ENCODE results near the gene ACO1.

The ACO1 gene

GRCh38 chr9:32456564-32456963 lies 72.1 kb downstream of the ACO1 start:
- no peak for TF ChIP-seq ZNF274 (IDR thresholded peaks at IDR 0.05; ENCODE audit: low read depth, low read length)
- no peak overlapping the region for H3K4me3 ChIP-seq (ENCODE audit: low read length)

GRCh38 chr9:32463500-32464293 lies 79.3 kb downstream of the ACO1 start:
- no peak overlapping the region for H3K4me3 ChIP-seq (ENCODE audit: low read length)
- TF ChIP-seq ZNF274 (IDR thresholded peaks at IDR 0.05; ENCODE audit: low read depth, low read length): no peak

- H3K4me3 ChIP-seq (ENCODE audit: low read length): no peak overlapping the region
- TF ChIP-seq ZNF274 (IDR thresholded peaks at IDR 0.05; ENCODE audit: low read depth, low read length): no peak
Measured at GRCh38 chr9:32468740-32469139, 84.3 kb downstream of the ACO1 start.

GRCh38 chr9:32472344-32472743 lies 87.9 kb downstream of the ACO1 start:
- TF ChIP-seq ZNF274 (IDR thresholded peaks at IDR 0.05; ENCODE audit: low read depth, low read length): no peak
- no peak overlapping the region for H3K4me3 ChIP-seq (ENCODE audit: low read length)

- TF ChIP-seq ZNF274 (IDR thresholded peaks at IDR 0.05; ENCODE audit: low read depth, low read length): no peak
Measured at GRCh38 chr9:32483343-32483742, 98.9 kb downstream of the ACO1 start.

GRCh38 chr9:32486839-32487562 lies 102.6 kb downstream of the ACO1 start:
- no peak overlapping the region for H3K4me3 ChIP-seq (ENCODE audit: low read length)
- TF ChIP-seq ZNF274 (IDR thresholded peaks at IDR 0.05; ENCODE audit: low read depth, low read length): no peak

More at GRCh38 chr9:32483343-32483742, 98.9 kb downstream of the ACO1 start:
- H3K4me3 ChIP-seq (ENCODE audit: low read length): no peak overlapping the region

- H3K4me3 ChIP-seq (ENCODE audit: low read length): no peak overlapping the region
- TF ChIP-seq ZNF274 (IDR thresholded peaks at IDR 0.05; ENCODE audit: low read depth, low read length): no peak
Measured at GRCh38 chr9:32487981-32488380, 103.5 kb downstream of the ACO1 start.

GRCh38 chr9:32490601-32491000 lies 106.2 kb downstream of the ACO1 start:
- no peak for TF ChIP-seq ZNF274 (IDR thresholded peaks at IDR 0.05; ENCODE audit: low read depth, low read length)
- no peak overlapping the region for H3K4me3 ChIP-seq (ENCODE audit: low read length)

GRCh38 chr9:32497921-32498320 lies 113.5 kb downstream of the ACO1 start:
- no peak for TF ChIP-seq ZNF274 (IDR thresholded peaks at IDR 0.05; ENCODE audit: low read depth, low read length)
- no peak overlapping the region for H3K4me3 ChIP-seq (ENCODE audit: low read length)

- TF ChIP-seq ZNF274 (IDR thresholded peaks at IDR 0.05; ENCODE audit: low read depth, low read length): no peak
- H3K4me3 ChIP-seq (ENCODE audit: low read length): no peak overlapping the region
Measured at GRCh38 chr9:32500768-32501167, 116.3 kb downstream of the ACO1 start.

GRCh38 chr9:32501868-32502267 lies 117.4 kb downstream of the ACO1 start:
- TF ChIP-seq ZNF274 (IDR thresholded peaks at IDR 0.05; ENCODE audit: low read depth, low read length): no peak
- H3K4me3 ChIP-seq (ENCODE audit: low read length): no peak overlapping the region

- TF ChIP-seq ZNF274 (IDR thresholded peaks at IDR 0.05; ENCODE audit: low read depth, low read length): no peak
- no peak overlapping the region for H3K4me3 ChIP-seq (ENCODE audit: low read length)
Measured at GRCh38 chr9:32502464-32502863, 118.0 kb downstream of the ACO1 start.

- H3K4me3 ChIP-seq (ENCODE audit: low read length): no peak overlapping the region
- TF ChIP-seq ZNF274 (IDR thresholded peaks at IDR 0.05; ENCODE audit: low read depth, low read length): no peak
Measured at GRCh38 chr9:32503008-32503407, 118.6 kb downstream of the ACO1 start.
